Body of pancreas (tissue), 4 donors: Measurements from ENCODE around the gene ITGB6.

Experiments used
- POLR2A ChIP-seq, 3 donors: fragments of 450-650 bp; IDR thresholded peaks; one replicate each; pipeline ENCODE4 v1.6.1; 2016; ENCODE audit warnings: antibody characterized with exemption in 3 of 3, mild to moderate bottlenecking in 2 of 3
- TF ChIP-seq, protein P1 (sequence below), 7 experiments: fragments of 450-650 bp in 4 of 7; fragments of 200-600 bp in 3 of 7; sonication (generic) in 3 of 7; IDR thresholded peaks; one replicate each; pipeline ENCODE4 v1.5.1; 2016 to 2019; ENCODE audit warnings: antibody characterized with exemption in 7 of 7

DNA sequence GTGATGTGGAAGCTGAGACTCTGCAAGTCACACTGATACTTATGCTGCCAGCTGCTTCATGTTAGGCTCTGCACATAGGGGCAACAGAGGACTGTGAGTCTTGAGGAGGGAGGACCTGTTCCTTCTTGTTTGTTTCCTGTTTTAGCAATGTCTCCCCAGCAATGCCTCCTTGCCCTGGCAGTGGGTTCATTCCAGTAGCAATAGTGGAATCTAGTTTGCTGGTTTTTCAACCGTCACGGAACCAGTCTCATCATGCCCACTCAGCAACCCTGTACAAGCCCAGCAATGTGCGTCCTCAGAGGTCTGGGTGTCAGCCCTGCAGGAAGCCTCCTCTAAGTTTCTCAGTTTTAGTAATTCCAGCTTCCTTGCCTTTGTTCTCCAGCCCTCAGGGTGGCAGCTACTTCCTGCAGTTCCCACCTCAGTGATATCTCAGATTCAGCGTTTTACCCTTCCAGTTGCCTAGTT, 20.5 kb upstream of the ITGB6 start:
- TF ChIP-seq, protein P1, sequence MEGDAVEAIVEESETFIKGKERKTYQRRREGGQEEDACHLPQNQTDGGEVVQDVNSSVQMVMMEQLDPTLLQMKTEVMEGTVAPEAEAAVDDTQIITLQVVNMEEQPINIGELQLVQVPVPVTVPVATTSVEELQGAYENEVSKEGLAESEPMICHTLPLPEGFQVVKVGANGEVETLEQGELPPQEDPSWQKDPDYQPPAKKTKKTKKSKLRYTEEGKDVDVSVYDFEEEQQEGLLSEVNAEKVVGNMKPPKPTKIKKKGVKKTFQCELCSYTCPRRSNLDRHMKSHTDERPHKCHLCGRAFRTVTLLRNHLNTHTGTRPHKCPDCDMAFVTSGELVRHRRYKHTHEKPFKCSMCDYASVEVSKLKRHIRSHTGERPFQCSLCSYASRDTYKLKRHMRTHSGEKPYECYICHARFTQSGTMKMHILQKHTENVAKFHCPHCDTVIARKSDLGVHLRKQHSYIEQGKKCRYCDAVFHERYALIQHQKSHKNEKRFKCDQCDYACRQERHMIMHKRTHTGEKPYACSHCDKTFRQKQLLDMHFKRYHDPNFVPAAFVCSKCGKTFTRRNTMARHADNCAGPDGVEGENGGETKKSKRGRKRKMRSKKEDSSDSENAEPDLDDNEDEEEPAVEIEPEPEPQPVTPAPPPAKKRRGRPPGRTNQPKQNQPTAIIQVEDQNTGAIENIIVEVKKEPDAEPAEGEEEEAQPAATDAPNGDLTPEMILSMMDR (IDR thresholded peaks at IDR 0.05) = no peak
- TF ChIP-seq POLR2A (IDR thresholded peaks at IDR 0.05) = no peak
